A549 (cell line): Measurements from ENCODE around the gene DNMT1. TPM values are rescaled to one million over a fixed set of nuclear protein-coding genes. Genes with fewer than 3 reads are reported as not detected.

ENCODE experiments used
- ATAC-seq, 2 experiments: fragments of 200-7000 bp in 1 of 2; fragments of >200 bp in 1 of 2; cut with Nextera tagmentation in 1 of 2; cut with Tn5 transposase in 1 of 2; 3 replicates each; pipeline versions ENCODE4 v1.8.0 to v1.9.1; 2018 to 2020; ENCODE audit warnings: mild to moderate bottlenecking in 1 of 2, moderate library complexity in 1 of 2
- CTCF ChIA-PET: fragments of 300-600 bp; sonication (Branson Sonifier 250); formaldehyde crosslinking; extraction: SDS; loops from one replicate; lab custom pipeline; 2021; ENCODE audit warnings: antibody characterized with exemption, inconsistent platforms; lab: Yijun Ruan, JAX
- POLR2A ChIA-PET: fragments of 350-600 bp; formaldehyde crosslinking; extraction: SDS; loops from one replicate; lab custom pipeline; 2021; ENCODE audit warnings: antibody characterized with exemption, inconsistent platforms; lab: Yijun Ruan, JAX
- DNase-seq, 2 experiments: peaks; one replicate each; pipeline versions ENCODE4 v3.0.0 to v3.0.0-alpha.2; 2011 to 2016; ENCODE audit warnings: low read depth in 1 of 2, low spot score in 1 of 2
- FAIRE-seq: peaks from 2 replicates; lab custom pipeline; 2011; peaks lifted over from hg19 to GRCh38; lab: Jason Lieb, UNC
- H3K27ac ChIP-seq, 2 experiments: fragments of >200 bp; sonication (Bioruptor Twin); formaldehyde crosslinking; 3 replicates each; pipeline ENCODE4 v1.5.1; 2016 to 2017
- H3K4me1 ChIP-seq: fragments of >200 bp; sonication (Bioruptor Twin); formaldehyde crosslinking; 3 replicates; pipeline ENCODE4 v1.6.1; 2016
- H3K4me2 ChIP-seq: fragments of >200 bp; sonication (Bioruptor Twin); formaldehyde crosslinking; 3 replicates; pipeline ENCODE4 v1.6.1; 2016
- H3K4me3 ChIP-seq: fragments of >200 bp; sonication (Bioruptor Twin); formaldehyde crosslinking; 3 replicates; pipeline ENCODE4 v1.5.1; 2016
- H3K9me3 ChIP-seq: fragments of >200 bp; sonication (Bioruptor Twin); formaldehyde crosslinking; 3 replicates; pipeline ENCODE4 v1.6.1; 2016
- BHLHE40 ChIP-seq: IDR thresholded peaks from 2 replicates; pipeline ENCODE4 v1.6.1; 2012; ENCODE audit warnings: low read depth, low read length, inconsistent platforms
- CBX2 ChIP-seq: fragments of 200-600 bp; sonication (generic); IDR thresholded peaks from 2 replicates; pipeline ENCODE4 v1.6.1; 2016; ENCODE audit warnings: low read depth, mild to moderate bottlenecking, borderline replicate concordance
- CBX8 ChIP-seq: fragments of 200-600 bp; sonication (generic); IDR thresholded peaks from 2 replicates; pipeline ENCODE4 v1.6.1; 2016
- EHF ChIP-seq: fragments of 250-450 bp; sonication (Bioruptor Pico); IDR thresholded peaks from 2 replicates; pipeline ENCODE4 v1.5.0; 2020; ENCODE audit warnings: mild to moderate bottlenecking
- ESRRA ChIP-seq: fragments of 150-350 bp; IDR thresholded peaks from 2 replicates; pipeline ENCODE4 v1.6.1; 2014; ENCODE audit warnings: mild to moderate bottlenecking, low read length, borderline replicate concordance
- FOSL2 ChIP-seq, 2 experiments: fragments of 450-650 bp in 1 of 2; fragments of >200 bp in 1 of 2; sonication (Bioruptor Twin) in 1 of 2; formaldehyde crosslinking; IDR thresholded peaks; 2 replicates each; pipeline versions ENCODE4 v1.5.0 to v1.6.1; 2016 to 2020; ENCODE audit warnings: mild to moderate bottlenecking in 1 of 2, moderate library complexity in 1 of 2
- GATA3 ChIP-seq: IDR thresholded peaks from 2 replicates; pipeline ENCODE4 v1.6.1; 2012; ENCODE audit warnings: borderline replicate concordance
- HOXB13 ChIP-seq: fragments of 250-450 bp; sonication (Bioruptor Pico); IDR thresholded peaks from 2 replicates; pipeline ENCODE4 v1.5.0; 2020; ENCODE audit warnings: low read depth, mild to moderate bottlenecking, moderate library complexity
- HOXB5 ChIP-seq: fragments of 250-450 bp; sonication (Bioruptor Pico); IDR thresholded peaks from 2 replicates; pipeline ENCODE4 v1.5.0; 2020; ENCODE audit warnings: mild to moderate bottlenecking, moderate library complexity
- JUNB ChIP-seq: fragments of >200 bp; sonication (Bioruptor Twin); formaldehyde crosslinking; IDR thresholded peaks from 2 replicates; pipeline ENCODE4 v1.6.1; 2016
- KDM1A ChIP-seq: fragments of 200-600 bp; sonication (generic); IDR thresholded peaks from 2 replicates; pipeline ENCODE4 v1.6.1; 2016; ENCODE audit warnings: low read depth, mild to moderate bottlenecking
- MYC ChIP-seq: IDR thresholded peaks from 2 replicates; pipeline ENCODE4 v1.6.1; 2012; ENCODE audit warnings: mild to moderate bottlenecking, inconsistent platforms, low read length, improper control_type of control experiment, borderline replicate concordance
- NPAS2 ChIP-seq: fragments of 250-450 bp; sonication (Bioruptor Pico); IDR thresholded peaks from 2 replicates; pipeline ENCODE4 v1.8.0; 2022; ENCODE audit warnings: mild to moderate bottlenecking, moderate library complexity, borderline replicate concordance
- PHF8 ChIP-seq: fragments of 200-600 bp; sonication (generic); IDR thresholded peaks from 2 replicates; pipeline ENCODE4 v1.6.1; 2016; ENCODE audit warnings: low read depth, mild to moderate bottlenecking, antibody characterized with exemption, moderate library complexity, borderline replicate concordance
- POLR2A ChIP-seq: IDR thresholded peaks from 2 replicates; pipeline ENCODE4 v1.6.1; 2012; ENCODE audit warnings: mild to moderate bottlenecking, low read length
- POLR2AphosphoS2 ChIP-seq: conservative IDR thresholded peaks from 2 replicates; pipeline ENCODE4 v1.6.1; 2012; ENCODE audit warnings: low read length, improper control_type of control experiment, inconsistent platforms
- SREBF2 ChIP-seq: fragments of 450-650 bp; IDR thresholded peaks from 2 replicates; pipeline ENCODE4 v1.6.1; 2014; ENCODE audit warnings: mild to moderate bottlenecking, moderate library complexity
- ZNF302 ChIP-seq: fragments of 250-450 bp; sonication (Bioruptor Pico); IDR thresholded peaks from 2 replicates; pipeline ENCODE4 v1.9.0; 2021; ENCODE audit warnings: inconsistent platforms, mild to moderate bottlenecking, moderate library complexity
- WGBS: methylation state at CpG from one replicate; pipeline ENCODE4 v1.1.6; 2017; ENCODE audit errors: missing lambda C conversion rate; 5-methylcytosine and 5-hydroxymethylcytosine counted together
- polyA plus RNA-seq, 4 experiments: library from polyadenylated mRNA; depleted of rRNA in 3 of 4; stranded (reverse); fragments of >200 nt; fragmentation: RNase III in 1 of 4; extraction: RNeasy Plus Mini Kit Qiagen cat#74134 plus additional on column Dnase treatment in 1 of 4; gene quantifications; 2 replicates in 3 of 4; 3 replicates in 1 of 4; pipeline ENCODE4 v1.2.3, GENCODE V29; 2011 to 2017
- TF ChIP-seq, protein P1 (sequence below): IDR thresholded peaks from 2 replicates; pipeline ENCODE4 v1.6.1; 2012
- TF ChIP-seq, protein P2 (sequence below): fragments of >200 bp; sonication (Bioruptor Twin); formaldehyde crosslinking; IDR thresholded peaks from 3 replicates; pipeline ENCODE4 v1.6.1; 2016
- TF ChIP-seq, protein P3 (sequence below): IDR thresholded peaks from 2 replicates; pipeline ENCODE4 v1.6.1; 2012; ENCODE audit warnings: low read depth, borderline replicate concordance
- TF ChIP-seq, protein P4 (sequence below): fragments of 150-350 bp; IDR thresholded peaks from 2 replicates; pipeline ENCODE4 v1.6.1; 2014; ENCODE audit warnings: low read depth, mild to moderate bottlenecking, low read length
- TF ChIP-seq, protein P5 (sequence below): fragments of 200-600 bp; sonication (generic); IDR thresholded peaks from 2 replicates; pipeline ENCODE4 v1.6.1; 2016; ENCODE audit warnings: antibody characterized with exemption, mild to moderate bottlenecking, moderate library complexity

DNMT1 gene
- polyA plus RNA-seq, 2 of the 4 experiments (the other 2 are of a cell fraction), result 85.2 to 86.2 TPM

DNA sequence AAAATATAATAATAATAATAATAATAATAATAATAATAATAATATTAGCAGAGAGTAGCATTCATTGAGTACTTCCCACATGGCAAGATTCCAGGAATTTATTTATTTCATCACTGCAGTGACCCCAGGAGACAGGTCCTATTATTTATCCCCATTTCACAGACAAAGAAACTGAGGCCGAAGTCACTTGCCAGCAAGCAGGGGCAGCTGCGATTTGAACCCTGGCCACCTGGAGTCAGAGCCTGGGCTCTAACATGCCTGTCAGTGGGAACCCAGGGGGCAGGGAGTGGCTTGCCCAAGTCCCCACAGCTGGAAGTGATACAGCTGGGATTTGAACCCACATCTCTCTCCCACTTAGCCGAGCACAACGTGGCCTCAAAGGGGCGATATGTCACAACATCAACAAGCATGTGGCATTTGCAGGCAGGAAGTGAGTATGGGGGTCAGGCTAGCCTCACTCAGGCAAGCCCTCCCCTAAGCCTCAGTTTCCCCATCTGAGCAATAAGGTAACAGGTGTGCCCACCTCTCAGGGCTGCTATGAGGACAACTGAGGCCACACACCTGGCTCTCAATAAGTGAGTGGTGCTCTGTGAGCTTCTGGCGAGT, 105.7 kb downstream of the DNMT1 start:
- 93% methylated on average over 5 of the region's 6 CpGs for WGBS
- peak; percentile 81; the same call in 1 of the 2 replicates for TF ChIP-seq KDM1A
- TF ChIP-seq, protein P1, sequence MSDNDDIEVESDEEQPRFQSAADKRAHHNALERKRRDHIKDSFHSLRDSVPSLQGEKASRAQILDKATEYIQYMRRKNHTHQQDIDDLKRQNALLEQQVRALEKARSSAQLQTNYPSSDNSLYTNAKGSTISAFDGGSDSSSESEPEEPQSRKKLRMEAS, result no peak
- no peak overlapping the region for H3K27ac ChIP-seq
- ATAC-seq (no peak), DNase-seq (no peak), FAIRE-seq (no peak)
- POLR2A ChIA-PET, result no interaction called here
- H3K9me3 ChIP-seq, result no peaks in the 10 kb centered on the region
- peaks cover 4% of the 10 kb centered on the region; the same call in 2 of the 3 replicates for H3K4me1 ChIP-seq
- H3K4me2 ChIP-seq, result no peak overlapping the region
- CTCF ChIA-PET, result no interaction called here
- no peak overlapping the region for H3K4me3 ChIP-seq

DNA sequence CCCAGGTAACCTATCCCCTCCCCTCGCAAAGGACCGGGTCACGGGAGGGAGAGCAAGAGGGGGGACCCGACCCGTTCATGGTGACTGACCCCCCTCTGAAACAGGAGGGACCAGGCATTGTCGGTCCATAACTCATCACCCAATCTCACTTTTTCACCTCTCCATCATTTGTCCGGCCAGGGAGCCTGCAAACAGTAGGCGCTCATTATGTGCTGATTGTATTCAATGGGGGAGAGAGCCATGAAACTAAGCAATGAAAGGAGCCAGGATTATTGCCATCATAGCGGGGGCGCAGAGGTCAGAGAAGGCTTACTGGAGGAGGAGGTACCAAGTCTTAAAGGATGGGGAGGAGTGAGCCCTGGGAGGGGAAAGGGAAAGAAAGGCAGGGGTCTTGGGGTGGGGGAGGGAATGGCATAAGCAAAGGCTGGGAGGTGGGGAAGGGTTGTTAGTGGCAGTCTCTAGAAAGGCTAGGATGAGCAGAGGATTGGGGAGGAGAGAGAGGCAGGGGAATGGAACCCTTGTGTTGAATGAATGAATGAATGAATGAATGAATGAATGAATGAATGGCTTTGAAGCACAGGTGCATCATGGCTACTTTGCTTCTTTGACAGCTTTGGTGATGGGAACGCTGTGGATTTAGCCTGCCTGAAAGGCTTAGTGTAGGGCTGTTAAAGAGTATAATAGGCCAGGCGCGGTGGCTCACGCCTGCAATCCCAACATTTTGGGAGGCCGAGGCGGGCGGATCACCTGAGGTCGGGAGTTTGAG, 107.3 kb downstream of the DNMT1 start:
- no peaks in the 10 kb centered on the region for H3K9me3 ChIP-seq
- ATAC-seq (no peak), FAIRE-seq (no peak), DNase-seq (no peak)
- TF ChIP-seq POLR2A, result no peak
- no peak for TF ChIP-seq SREBF2
- no peak for TF ChIP-seq MYC
- TF ChIP-seq, protein P2, sequence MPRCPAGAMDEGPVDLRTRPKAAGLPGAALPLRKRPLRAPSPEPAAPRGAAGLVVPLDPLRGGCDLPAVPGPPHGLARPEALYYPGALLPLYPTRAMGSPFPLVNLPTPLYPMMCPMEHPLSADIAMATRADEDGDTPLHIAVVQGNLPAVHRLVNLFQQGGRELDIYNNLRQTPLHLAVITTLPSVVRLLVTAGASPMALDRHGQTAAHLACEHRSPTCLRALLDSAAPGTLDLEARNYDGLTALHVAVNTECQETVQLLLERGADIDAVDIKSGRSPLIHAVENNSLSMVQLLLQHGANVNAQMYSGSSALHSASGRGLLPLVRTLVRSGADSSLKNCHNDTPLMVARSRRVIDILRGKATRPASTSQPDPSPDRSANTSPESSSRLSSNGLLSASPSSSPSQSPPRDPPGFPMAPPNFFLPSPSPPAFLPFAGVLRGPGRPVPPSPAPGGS, result no peak
- no peak for TF ChIP-seq FOSL2 (IDR thresholded peaks at IDR 0.05)
- no peak for TF ChIP-seq FOSL2 (CRISPR knock-in tag; IDR thresholded peaks at IDR 0.05)
- TF ChIP-seq CBX8, result no peak
- TF ChIP-seq, protein P1, result no peak
- no peak for TF ChIP-seq ESRRA
- no peak for TF ChIP-seq POLR2AphosphoS2
- TF ChIP-seq NPAS2 (CRISPR knock-in tag), result no peak
- peak overlapping the region in 1 of 2 experiments; percentile 98; a peak in 1 of 6 replicates for H3K27ac ChIP-seq
- CTCF ChIA-PET, result no interaction called here
- POLR2A ChIA-PET, result no interaction called here
- H3K4me1 ChIP-seq, result peaks cover 4% of the 10 kb centered on the region; the same call in 2 of the 3 replicates
- H3K4me2 ChIP-seq, result peak overlapping the region; percentile 85
- WGBS, result 96% methylated on average over 17 of the region's 18 CpGs
- H3K4me3 ChIP-seq, result peak overlapping the region; percentile 80; the same call in 2 of the 3 replicates

DNA sequence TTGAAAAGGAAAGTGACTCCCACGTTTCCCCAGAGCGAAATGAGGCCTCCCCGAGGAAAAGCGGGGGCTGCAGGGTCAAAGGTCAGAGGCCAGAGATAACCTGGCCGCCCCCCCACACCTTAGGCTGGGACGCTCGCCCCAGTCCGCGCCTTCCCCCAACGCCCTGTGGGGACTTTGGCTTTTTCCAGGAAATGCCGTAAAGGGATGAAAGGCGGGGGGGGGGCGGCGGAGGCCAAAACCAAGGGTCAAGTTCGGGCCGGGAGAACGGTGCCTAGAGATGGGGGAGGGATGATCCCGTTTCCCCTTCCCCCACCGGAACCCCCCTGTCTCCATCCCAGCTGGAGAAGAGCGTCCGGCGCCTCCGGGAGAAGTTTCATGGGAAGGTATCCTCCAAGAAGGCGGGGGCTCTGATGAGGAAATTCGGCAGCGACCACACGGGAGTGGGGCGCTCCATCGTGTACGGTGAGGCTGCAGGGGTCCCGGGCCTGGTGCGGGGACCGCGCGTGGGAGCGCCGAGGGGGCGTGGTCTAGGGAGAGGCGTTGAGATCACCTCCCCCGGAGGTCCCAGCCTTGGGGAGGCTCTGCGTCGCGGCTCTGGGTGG, 108.1 kb downstream of the DNMT1 start:
- ATAC-seq, result peak in 1 of 2 experiments; percentile 15; a peak in 3 of 6 replicates
- ChIA-PET POLR2A (no interaction called here), CTCF (no interaction called here)
- Histone ChIP-seq H3K4me1 (peaks cover 4% of the 10 kb centered on the region; the same call in 2 of the 3 replicates), H3K9me3 (no peaks in the 10 kb centered on the region), H3K4me3 (peak overlapping the region; percentile 80), H3K4me2 (peak overlapping the region; percentile 85), H3K27ac (peak overlapping the region; percentile 91 to 98)
- whole genome bisulfite sequencing, result 37% methylated on average over 22 of the region's 43 CpGs
- DNase-seq, result no peak
- no peak for TF ChIP-seq MYC
- TF ChIP-seq, protein P3, sequence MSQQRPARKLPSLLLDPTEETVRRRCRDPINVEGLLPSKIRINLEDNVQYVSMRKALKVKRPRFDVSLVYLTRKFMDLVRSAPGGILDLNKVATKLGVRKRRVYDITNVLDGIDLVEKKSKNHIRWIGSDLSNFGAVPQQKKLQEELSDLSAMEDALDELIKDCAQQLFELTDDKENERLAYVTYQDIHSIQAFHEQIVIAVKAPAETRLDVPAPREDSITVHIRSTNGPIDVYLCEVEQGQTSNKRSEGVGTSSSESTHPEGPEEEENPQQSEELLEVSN, result no peak
- no peak for TF ChIP-seq JUNB
- TF ChIP-seq PHF8, result no peak
- no peak for TF ChIP-seq FOSL2 (IDR thresholded peaks at IDR 0.05)
- TF ChIP-seq FOSL2 (CRISPR knock-in tag; IDR thresholded peaks at IDR 0.05), result no peak
- TF ChIP-seq NPAS2 (CRISPR knock-in tag), result no peak
- no peak for TF ChIP-seq HOXB5 (CRISPR knock-in tag)
- TF ChIP-seq HOXB13 (CRISPR knock-in tag), result no peak
- no peak for TF ChIP-seq GATA3
- no peak for TF ChIP-seq BHLHE40
- TF ChIP-seq, protein P4, sequence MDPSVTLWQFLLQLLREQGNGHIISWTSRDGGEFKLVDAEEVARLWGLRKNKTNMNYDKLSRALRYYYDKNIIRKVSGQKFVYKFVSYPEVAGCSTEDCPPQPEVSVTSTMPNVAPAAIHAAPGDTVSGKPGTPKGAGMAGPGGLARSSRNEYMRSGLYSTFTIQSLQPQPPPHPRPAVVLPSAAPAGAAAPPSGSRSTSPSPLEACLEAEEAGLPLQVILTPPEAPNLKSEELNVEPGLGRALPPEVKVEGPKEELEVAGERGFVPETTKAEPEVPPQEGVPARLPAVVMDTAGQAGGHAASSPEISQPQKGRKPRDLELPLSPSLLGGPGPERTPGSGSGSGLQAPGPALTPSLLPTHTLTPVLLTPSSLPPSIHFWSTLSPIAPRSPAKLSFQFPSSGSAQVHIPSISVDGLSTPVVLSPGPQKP, result no peak
- TF ChIP-seq, protein P5, sequence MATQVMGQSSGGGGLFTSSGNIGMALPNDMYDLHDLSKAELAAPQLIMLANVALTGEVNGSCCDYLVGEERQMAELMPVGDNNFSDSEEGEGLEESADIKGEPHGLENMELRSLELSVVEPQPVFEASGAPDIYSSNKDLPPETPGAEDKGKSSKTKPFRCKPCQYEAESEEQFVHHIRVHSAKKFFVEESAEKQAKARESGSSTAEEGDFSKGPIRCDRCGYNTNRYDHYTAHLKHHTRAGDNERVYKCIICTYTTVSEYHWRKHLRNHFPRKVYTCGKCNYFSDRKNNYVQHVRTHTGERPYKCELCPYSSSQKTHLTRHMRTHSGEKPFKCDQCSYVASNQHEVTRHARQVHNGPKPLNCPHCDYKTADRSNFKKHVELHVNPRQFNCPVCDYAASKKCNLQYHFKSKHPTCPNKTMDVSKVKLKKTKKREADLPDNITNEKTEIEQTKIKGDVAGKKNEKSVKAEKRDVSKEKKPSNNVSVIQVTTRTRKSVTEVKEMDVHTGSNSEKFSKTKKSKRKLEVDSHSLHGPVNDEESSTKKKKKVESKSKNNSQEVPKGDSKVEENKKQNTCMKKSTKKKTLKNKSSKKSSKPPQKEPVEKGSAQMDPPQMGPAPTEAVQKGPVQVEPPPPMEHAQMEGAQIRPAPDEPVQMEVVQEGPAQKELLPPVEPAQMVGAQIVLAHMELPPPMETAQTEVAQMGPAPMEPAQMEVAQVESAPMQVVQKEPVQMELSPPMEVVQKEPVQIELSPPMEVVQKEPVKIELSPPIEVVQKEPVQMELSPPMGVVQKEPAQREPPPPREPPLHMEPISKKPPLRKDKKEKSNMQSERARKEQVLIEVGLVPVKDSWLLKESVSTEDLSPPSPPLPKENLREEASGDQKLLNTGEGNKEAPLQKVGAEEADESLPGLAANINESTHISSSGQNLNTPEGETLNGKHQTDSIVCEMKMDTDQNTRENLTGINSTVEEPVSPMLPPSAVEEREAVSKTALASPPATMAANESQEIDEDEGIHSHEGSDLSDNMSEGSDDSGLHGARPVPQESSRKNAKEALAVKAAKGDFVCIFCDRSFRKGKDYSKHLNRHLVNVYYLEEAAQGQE, result no peak
- TF ChIP-seq ZNF302 (CRISPR knock-in tag), result no peak
- no peak for TF ChIP-seq CBX2
- no peak for TF ChIP-seq EHF
- no peak for TF ChIP-seq KDM1A
- FAIRE-seq, result no peak
